NCI-H1048 (cell line): ENCODE results near the gene DEPDC1.

ENCODE experiments used
- DNase-seq: peaks from one replicate; lab custom pipeline; 2025; lab: John Stamatoyannopoulos, UW

The DEPDC1 gene

GRCh38 chr1:68473060-68473459, 23.8 kb downstream of the DEPDC1 start:
- DNase-seq = no peak

DNA sequence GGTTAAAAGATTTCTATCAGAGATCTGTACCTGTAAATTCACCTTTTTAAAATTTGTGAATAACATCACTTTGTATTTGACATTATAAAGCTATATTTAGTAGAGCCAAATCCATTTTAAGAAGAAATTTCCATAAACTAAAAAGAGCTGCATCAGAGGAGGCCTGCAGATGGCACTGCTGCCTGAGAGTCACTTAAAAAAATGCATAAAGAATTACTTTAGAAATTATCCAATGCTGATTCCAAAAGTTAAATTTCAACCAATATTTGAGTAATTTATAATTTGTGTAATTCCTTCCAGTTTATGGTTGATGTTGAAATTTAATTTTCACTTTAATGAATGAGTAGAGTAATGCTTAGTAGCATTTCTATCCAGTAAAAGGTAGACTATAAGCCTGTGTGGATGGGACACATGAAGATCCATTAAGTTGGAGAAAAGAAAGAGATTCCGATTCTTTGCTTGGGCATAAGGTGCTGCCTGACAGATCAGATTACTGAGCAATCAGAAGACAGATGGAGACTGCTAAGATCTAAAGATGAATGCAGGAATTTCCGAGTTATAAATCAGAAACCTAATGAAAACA, 26.4 kb downstream of the DEPDC1 start:
- no peak for DNase-seq

DNA sequence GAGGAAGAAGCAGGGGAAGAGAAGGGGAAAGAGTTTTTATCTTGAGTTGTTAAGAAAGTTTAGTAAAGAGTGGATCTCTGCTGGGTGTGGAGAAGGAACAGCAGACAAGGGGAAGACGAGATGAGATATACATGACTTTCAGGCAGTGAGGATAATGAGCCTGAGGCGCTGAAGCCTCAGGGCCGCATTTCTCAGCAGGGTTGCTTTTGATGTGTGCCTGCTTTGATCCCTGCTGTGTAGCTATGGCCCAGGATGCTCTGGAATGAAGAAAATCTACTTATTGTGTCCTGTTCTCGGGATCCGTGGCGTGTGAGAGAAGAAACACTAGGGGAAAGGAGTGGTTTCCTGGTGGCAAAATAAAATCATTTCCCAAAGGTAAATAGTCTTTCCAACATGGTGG, 32.0 kb downstream of the DEPDC1 start:
- no peak for DNase-seq

- no peak for DNase-seq
Observed at GRCh38 chr1:68460935-68461334, 35.9 kb downstream of the DEPDC1 start.

GRCh38 chr1:68459796-68460195, 37.1 kb downstream of the DEPDC1 start:
- DNase-seq = no peak

GRCh38 chr1:68459091-68459490, 37.8 kb downstream of the DEPDC1 start:
- DNase-seq = no peak

- DNase-seq = no peak
Observed at GRCh38 chr1:68456202-68456601, 40.7 kb downstream of the DEPDC1 start.

DNA sequence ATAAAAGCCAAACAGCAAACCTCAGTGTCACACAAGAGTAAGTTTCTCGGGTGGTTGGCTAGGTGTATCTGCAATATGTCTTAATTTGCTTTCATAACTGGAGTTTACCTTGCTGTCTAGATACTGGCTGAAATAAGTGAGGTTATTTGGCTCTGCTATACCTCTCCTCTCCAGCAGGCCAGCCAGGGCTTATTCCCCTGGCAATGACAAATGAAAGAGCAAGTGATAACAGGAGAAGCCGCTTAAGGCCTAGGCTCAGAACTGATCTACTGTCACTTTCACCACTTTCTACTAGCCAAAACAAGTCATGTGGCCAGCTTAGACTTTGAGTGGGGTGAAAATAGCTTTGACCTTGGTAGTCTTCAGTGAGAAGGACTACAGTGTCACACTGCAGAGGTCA, 42.3 kb downstream of the DEPDC1 start:
- no peak for DNase-seq

DNA sequence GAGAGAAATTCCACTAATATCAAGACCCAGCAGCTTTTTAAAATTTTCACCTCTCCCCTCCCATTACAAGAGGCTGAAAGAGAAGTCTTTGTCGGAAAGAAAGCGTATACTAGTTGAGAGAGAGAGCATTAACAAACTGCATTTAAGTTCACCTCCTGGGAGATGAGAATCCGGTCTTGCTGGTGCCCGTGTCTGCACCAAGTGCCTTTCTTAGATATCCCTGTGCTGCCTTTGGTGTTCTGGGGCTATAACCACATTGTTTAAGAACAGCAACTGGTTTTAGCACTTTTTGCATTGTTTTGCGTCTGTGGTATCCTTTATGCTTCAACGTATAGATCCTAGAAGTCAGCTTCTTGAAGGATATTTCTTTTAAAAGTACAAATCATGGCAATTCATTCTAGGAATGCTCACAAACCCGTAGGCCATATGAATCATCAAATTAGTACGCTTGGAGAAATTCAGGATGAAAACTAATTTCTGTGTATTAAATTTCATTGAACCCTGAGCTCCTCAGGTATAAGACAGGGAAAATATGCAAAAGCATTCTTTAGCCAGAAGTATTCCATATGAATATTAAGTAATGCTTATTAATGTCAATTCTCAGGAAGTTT, 43.7 kb downstream of the DEPDC1 start:
- no peak for DNase-seq

- no peak for DNase-seq
Observed at GRCh38 chr1:68449901-68450300, 47.0 kb downstream of the DEPDC1 start, which contains the start of gene RPE65. TSS of gene RPE65 (minus strand) at chr1:68449954. CDS start at chr1:68449905, 49 bp downstream.

DNA sequence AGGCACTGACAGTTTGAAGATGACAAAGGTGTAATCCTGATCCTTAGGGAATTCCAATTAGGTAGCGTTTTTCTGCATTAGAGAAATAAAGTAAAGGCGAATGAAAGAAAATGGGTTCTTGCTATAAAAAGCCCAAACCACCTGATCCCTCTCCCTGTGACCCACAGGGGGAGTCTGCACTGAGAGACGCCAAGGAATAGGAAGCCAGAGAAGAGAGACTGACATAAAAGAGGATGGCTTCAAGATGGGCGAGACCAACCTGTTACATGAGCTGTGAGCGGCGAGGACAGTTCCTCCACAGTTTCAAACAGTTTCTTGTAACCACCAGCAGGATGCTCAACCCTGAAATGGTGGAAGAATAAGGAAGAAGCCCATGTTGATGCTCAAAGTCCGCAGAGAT, 48.5 kb downstream of the DEPDC1 start:
- DNase-seq = no peak

DNA sequence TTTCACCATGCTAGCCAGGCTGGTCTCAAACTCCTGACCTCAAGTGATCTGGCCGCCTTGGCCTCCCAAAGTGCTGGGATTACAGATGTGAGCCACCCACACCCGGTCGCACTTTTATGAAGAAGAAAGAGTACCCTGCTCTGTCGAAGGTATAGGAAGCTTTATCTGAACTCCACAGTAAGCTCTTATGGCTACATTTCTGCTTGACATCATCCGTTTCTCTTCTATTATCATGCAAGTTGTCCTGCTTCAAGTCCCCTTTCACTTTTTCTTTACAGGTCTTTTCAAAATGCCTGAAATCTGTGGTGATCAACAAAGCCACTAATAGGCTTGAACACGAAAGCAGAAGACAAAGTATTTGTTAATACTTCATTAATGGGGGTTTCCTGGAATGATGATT, 51.2 kb downstream of the DEPDC1 start:
- no peak for DNase-seq

GRCh38 chr1:68442822-68443556, 53.9 kb downstream of the DEPDC1 start:
- no peak for DNase-seq

GRCh38 chr1:68442006-68442405, 54.9 kb downstream of the DEPDC1 start:
- no peak for DNase-seq

DNA sequence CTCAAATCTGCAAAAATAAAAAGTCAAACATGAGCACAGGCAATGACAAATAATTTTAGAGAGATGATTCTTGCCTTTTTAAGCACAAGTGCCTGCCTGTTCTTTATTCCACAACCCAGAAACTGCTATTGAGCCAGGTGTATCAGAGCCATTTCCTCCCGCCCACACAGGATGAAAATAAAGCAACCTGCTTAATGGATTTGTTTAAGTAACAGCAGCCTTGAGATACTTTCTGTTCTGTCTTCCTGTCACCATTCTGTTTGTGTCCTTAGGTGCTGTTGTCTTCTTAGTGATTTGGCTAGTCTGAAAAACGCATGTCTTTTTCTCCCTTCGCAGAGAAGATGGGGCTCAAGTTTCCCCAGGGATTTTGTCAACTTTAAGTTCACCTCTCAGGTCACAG, 58.6 kb downstream of the DEPDC1 start:
- DNase-seq = no peak

DNA sequence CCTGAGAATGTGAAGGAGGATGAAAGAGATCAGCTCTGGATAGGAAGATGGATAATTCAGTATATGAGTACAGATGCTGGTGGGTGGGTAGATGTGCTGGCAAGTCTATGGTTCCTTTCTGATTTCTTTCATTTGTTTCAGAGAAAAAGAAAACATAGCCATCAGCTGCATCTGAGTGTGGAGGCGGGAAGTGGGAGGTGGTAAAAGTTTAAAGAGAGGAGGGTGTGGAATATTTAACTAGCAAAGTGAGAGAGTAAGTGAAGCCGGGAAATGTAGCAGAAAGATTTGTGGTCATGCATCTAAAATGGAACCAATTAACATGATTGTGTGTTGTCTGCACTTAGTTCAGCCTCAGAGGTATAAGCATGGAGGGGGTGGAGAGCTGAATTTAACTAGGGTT, 63.5 kb downstream of the DEPDC1 start:
- no peak for DNase-seq

DNA sequence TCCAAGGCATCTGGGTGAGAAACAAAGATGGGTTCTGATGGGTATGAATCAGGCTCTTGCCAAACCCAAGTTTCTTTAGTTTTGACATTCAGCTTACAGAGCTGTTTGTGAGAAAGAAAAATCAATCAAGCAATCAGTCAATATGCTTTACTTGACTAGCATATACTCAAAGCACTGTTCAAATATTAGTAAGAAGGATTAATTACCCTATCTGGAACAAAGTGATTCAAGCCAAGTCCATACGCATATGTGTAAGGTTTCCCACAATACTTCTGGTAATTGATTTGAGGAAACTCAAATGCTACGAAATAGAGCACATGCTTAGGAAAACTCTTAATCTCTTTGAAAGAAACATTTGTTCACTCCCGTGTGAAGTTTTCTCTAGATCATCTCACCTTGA, 65.8 kb downstream of the DEPDC1 start:
- no peak for DNase-seq

DNA sequence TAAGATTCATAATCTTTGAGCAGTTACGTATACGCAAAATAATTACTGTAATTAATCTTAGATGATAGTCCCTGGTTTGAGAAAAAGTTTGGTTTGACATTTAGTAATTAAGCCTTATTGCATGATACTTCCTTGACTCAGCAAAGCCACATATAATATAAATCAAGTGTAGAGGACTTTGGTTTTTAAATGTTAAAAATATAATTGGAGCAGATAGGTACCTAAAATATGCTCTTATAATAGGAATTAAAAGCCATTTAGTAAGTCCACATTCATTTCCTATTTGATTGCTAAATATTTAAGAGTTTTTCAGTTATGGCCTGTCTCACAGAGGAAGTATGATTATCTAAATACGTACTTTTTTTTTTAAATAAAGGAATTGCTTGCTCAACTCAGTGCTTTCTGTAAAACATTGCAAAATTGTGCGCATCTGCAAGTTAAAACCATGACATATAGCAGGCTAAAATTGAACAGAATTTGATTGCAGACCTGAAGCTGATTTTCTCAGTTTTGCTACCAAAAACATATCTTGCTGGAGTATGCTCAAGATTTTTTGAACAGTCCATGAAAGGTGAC, 67.6 kb downstream of the DEPDC1 start:
- DNase-seq = no peak

DNA sequence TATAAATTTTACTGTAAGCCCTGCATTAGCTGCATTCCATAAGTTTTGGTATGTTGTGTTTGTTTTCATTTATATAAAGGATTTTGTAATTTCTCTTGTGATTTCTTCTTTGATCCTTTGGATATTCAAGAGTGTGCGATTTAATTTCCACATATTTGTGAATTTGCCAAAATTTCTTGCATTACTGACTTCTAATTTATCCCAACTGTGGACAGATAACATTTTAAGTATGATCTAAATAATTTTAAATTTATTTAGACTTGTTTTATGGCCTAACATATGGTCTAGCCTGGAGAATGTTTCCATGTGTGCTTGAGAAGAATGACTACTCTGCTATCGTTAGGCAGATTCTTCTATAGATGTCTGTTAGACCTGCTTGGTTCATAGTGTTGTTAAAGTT, 70.3 kb downstream of the DEPDC1 start:
- DNase-seq = no peak
